ENCODE results near the gene COL23A1.
A peak's percentile ranks its signal among the peaks of the same experiment; 100 is the strongest.
"Not testable (repeated sequence)": the region's sequence is repeated elsewhere in the genome, so short reads cannot be mapped to it uniquely, and the experiment has no call there.

The COL23A1 gene

DNA sequence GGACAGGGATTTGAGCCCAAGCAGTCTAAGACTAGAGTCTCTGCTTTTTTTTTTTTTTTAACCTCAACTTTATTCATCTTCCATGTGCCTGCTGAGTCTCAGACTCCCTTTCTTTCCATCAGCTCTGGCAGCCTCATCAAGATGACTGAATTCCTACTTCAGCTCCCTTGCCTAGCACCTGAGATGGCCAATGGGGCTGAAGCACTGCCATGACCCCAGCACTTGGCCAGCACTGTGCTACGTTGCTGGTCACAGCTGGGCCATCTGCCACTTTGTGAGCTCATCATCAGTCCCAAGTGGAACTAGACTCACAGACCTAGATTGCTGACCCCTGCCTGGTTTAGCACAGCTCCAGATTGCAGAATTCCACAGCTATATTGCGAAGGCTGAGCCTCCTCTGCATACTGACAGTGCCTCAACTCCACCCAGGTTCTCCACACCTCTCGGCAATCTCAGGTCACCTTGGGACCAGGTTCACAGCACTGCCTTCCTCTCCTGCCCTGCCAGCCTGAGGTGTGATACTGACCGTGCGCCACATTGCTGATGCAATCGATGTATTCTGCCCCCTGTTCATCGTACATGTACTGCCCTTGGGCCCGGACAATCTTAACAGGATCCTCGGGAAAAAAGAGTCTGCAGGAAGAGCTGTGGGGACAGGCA, 359.2 kb downstream of the COL23A1 start:
- DNase-seq (ENCODE audit: low read depth, low spot score): no peak

DNA sequence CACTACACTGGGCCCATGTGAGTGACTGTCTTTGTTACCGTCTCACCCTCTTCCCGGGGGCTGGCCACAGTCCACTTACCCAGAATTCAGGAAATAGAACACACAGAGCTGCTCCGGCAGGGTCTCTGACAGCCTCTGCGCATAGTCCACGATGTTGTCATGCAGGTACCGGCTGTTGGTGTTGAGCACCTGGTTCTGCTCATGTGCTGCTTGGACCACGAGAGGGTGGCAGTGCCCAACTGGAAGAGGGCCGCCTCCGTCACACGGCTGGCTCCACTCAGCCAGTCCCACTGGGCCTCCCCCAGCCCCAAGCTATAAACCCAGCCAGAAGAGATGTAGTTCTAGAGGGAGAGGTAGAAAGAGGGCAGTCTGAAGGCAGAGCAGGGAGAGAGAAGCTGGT, 360.3 kb downstream of the COL23A1 start:
- no peak for DNase-seq (ENCODE audit: low read depth, low spot score)

DNA sequence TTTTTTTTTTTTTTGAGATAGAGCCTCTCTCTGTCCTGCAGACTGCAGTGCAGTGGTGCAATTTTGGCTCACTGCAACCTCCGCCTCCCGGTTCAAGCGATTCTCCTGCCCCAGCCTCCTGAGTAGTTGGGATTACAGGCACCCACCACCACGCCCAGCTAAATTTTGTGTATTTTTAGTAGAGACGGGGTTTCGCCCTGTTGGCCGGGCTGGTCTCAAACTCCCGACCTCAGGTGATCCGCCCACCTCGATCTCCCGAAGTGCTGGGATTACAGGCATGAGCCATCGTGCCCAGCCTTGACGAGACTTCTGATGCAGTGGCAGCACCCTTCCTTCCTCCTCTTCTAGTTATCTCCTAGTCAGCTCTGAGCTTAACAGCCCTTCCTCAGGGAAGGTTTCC, 361.1 kb downstream of the COL23A1 start:
- not testable (repeated sequence) for DNase-seq (ENCODE audit: low read depth, low spot score)

DNA sequence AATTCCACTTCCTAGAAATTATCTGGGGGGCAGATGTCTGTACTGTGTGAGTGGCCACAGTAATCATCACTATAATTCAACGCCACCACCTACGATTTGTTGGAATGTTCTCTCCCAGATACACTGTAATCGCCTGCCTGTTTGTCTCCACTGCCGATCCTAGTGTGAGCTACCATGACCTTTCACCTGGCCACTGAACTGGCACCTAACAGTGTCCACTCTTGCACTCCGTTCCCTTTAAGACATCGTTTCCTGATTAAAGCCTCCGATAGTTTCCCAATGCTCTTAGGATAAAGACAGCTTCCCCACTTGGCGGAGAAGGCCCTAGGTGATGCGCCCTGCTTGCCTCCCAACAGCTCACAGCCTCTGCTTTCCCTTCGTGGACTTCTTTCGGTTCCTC, 361.6 kb downstream of the COL23A1 start:
- DNase-seq (ENCODE audit: low read depth, low spot score): no peak

DNA sequence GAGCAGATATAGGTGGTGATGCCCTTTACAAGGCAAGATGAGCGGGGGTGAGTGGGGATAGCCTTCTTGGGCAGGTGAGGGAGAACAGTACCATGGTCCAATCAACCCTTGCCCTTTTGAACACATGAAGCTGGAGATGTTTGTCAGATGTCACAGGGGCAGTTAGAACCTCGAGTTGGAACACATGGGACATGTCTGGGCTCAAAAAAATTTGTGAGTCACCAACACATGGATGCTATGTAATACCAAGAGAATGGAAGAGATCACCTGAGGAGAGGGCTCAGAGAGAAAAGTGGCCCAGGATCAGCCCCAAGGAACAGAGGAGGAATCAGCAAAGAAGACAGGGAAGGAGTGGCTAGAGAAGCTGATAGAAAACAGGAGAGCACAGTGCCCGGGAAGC, 362.3 kb downstream of the COL23A1 start:
- DNase-seq (ENCODE audit: low read depth, low spot score): no peak

DNA sequence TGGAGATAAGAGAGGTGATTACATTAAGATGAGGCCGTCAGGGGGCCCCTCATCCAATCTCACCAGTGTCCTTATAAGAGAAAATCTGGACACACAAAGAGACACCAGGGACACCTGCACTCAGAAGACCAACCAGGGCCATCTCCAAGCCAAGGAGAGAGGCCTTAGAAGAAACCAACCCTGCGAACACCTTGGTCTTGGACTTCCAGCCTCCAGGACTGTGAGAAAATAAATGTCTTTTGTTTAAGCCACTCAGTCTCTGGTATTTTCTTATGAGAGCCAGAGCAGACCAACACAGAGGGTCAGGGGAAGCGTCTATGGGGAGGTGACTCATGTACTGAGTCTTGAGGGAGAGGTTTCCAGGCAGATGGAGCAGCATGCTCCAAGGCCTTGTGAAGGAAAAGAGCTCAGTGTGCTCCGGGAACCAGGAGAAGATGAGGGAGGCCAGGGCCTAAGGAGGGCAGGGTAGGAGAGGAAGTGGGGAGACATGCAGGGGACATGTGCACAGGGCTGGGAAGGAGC, 363.0 kb downstream of the COL23A1 start:
- DNase-seq (ENCODE audit: low read depth, low spot score): no peak

DNA sequence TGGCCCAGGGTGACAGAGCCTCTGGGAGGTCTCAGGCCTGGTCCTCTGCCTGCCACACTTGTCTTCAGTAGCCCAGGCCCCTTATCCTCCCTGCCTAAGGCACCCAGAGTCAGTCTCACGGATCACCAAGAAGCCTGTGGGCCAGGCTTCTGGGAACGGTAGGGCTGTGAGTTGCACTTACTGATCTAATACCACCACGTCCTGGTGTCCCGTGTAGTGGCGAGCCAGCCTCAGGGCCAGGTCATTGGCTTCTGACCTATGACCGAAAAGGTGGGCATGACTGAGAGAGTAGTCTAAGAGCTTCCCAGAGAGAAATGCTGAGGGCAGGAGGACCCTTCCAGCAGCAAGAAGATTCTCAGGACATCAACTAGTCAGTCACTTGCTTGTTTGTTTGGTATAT, 365.0 kb downstream of the COL23A1 start:
- DNase-seq (ENCODE audit: low read depth, low spot score): no peak

DNA sequence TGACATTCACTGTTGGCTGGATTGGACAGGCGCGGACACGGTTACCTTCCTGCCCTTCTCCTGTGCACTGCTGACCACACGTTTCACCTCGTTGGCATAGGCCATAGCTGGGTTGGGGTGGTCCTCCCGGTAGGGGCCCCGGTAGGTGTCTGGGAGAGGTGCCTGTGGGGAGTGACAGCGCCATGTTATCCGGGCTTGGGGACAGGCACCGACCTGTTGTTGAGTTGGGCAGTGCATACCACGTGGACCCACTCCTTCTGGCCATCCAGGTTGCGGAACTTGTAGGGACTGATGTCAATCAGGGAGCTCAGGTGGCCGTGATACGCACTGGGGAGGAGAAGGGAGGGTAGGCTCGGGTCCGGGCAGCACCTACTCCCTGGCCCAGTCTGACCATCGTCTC, 365.8 kb downstream of the COL23A1 start:
- no peak for DNase-seq (ENCODE audit: low read depth, low spot score)

DNA sequence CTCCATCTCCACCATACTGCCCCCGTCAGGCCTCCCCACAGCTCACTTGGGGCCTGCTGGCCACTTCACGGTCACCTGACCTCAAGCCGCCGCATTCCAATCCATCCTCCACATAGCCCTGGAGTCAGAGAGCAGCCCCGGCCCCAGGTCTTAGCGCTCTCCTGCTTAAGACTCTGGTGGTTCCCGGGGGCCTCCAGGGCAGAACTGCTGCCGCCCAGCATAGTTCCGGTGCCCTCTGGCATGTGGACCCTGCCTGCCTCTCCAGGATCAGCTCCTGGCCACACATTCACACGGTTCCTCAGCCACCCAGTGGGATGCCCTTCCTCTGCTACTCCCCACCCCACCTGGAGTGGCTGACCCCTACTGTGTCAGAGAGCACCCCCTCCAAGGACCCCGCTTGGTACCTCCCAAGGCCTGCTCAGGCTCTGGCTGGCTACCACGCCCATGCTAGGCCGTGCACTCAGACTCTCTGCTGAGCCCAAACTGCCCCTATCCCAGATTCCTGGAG, 366.3 kb downstream of the COL23A1 start:
- peak; percentile 45 for DNase-seq (ENCODE audit: low read depth, low spot score)

DNA sequence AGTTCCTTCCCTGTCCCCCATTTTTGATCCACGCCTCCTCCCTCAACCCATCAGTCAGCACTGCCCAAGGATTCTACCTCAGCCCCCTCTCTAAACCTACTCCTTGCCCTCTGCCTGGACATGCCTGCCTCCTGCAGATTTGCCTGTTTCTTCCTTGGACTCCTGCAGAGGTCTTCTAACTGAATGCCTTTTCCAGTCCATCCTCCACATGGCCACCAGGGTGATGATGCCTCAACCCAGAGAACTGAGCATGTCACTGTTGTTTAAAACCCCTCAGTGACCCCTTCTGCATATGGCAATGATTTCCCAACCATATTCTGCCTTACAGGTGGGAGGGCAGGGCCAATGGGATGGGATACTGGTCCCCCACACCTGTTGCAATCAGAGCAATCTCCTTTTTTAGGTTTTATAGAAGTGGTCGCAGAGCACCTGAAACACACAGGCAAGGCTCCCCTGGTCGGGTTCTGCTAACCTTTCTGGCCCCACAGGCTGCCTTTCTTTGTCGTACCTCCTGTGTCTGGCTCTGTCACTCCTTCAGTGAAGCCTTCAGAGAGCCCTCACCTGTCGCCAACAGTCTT, 366.9 kb downstream of the COL23A1 start:
- no peak for DNase-seq (ENCODE audit: low read depth, low spot score)

DNA sequence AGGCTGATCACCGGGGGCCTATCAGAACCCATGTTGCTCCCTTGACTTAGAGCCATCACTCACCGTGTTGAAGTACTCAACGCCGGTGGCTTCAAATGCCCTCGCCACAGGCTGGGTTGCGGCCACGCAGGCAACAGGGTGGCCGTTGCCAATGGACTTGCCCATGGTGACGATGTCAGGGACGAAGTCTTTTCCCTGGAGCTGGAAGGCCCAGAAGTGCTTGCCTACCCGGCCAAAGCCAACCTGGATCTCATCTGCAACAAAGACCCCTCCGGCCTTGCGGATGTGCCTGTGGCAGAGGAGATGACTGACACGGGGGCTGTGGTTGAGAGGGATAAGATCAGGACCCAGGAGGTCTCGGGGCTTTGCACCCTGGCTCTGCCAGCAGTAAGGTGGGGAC, 367.9 kb downstream of the COL23A1 start:
- DNase-seq (ENCODE audit: low read depth, low spot score): no peak

DNA sequence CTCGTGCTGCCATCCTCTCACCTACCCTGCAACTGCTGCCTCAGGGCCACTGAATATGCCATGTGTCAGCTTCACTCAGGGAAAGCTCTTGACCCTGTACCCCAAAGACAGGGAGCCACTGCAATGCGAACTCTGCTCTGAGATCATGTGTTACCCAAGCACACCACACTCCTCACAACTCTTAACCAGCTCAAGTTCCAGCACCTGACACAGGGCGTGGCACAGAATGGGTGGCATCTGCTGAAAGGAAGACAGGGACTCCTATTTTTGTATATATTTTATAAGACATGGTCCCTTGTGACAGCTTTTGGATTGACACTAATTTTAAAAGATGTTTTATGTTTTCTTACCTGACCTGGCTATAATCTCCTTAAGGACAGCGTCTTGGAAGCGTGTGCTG, 368.3 kb downstream of the COL23A1 start:
- no peak for DNase-seq (ENCODE audit: low read depth, low spot score)

DNA sequence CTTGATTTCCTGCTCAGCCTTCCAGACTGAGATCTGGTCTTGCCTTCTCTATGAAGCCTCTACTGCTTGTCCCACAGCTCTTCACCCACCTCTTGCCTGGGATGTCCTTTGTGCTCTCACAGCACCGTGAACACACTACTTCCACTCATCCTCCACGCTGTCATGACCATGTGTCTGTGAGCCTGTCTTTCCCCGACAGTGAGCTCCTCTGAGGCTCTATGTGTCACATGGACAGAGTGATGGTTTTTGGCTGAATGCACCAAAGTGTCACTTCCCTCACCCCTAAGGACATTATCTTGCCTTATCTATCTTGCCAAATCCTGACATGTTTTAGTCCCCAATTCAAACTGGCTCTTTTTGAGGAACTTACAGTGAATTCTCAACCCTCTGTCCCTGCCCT, 368.9 kb downstream of the COL23A1 start:
- DNase-seq (ENCODE audit: low read depth, low spot score): no peak

DNA sequence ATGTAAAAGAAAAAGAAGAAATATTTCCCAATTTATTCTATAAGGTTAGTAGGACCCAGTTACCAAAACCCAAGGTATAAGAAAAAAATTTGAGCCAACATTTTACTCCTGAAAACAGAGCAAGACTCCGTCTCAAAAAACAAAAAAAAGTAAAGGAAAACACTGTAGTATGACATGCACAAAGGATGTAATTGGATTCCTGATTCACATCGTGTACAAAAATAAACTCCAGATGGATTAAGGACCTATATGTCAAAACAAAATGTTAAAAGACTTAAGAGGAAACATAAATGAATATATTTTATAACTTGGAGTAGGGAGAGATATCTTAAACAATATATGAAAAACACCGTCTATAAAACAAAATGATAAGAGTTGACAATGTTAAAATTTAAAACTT, 371.4 kb downstream of the COL23A1 start:
- DNase-seq (ENCODE audit: low read depth, low spot score): no peak

DNA sequence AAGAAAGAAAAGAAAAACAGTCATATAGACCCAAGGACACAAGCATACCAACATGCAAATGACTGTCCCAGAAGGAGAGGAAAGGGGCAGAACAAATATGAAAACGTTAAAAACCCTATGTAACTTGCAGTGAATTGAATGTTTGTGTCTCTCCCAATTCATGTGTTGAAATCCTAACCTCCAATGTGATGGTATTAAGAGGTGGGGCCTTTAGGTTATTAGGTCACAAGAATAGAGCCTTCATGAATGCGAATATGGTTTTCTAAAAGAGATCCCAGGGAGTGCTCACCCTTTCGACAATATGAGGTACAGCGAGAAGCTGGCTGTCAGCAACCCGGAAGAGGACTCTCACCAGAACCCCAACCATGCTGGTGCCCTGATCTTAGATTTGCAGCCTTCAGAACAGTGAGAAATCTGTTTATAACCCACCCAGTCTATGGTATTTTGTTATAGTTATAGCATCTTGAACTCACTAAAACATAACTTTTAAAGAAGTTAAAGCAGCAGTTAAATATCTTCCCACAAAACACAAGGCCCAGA, 371.9 kb downstream of the COL23A1 start:
- DNase-seq (ENCODE audit: low read depth, low spot score): no peak

DNA sequence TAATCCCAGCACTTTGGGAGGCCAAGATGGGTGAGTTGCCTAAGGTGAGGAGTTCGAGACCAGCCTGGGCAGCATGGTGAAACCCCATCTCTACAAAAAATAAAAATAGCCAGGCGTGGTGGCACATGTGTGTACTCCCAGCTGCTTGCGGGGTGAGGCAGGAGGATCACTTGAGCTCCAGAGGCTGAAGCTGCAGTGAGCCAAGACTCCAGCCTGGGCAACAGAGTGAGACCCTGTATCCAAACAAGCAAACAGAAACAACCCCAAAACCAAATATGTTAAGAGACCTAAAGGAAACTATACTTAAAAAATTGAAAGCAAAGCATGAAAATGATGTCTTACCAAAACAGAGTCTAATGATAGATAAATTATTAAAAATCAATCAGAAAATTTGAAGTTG, 373.4 kb downstream of the COL23A1 start:
- no peak for DNase-seq (ENCODE audit: low read depth, low spot score)

DNA sequence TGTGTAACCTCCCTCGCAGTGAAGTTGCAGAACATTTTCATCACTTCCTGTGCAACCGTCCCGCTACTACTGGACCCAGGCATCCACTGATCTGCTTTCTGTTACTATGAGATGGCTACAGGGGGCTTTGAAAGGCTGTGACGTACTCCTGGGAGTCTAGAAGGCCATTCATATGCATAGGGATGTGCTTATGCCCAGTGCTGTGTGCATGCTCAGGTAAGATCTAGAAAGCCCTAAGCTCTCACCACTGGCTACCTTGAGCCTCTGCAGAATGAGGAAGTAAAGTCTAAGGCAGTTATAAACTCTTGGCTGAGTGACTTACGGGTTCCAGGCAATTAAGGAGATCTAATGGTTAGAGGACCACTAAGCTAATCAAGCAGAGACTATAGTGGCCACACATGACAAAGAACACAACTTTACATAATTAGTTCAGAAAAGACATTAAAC, 374.1 kb downstream of the COL23A1 start:
- no peak for DNase-seq (ENCODE audit: low read depth, low spot score)

DNA sequence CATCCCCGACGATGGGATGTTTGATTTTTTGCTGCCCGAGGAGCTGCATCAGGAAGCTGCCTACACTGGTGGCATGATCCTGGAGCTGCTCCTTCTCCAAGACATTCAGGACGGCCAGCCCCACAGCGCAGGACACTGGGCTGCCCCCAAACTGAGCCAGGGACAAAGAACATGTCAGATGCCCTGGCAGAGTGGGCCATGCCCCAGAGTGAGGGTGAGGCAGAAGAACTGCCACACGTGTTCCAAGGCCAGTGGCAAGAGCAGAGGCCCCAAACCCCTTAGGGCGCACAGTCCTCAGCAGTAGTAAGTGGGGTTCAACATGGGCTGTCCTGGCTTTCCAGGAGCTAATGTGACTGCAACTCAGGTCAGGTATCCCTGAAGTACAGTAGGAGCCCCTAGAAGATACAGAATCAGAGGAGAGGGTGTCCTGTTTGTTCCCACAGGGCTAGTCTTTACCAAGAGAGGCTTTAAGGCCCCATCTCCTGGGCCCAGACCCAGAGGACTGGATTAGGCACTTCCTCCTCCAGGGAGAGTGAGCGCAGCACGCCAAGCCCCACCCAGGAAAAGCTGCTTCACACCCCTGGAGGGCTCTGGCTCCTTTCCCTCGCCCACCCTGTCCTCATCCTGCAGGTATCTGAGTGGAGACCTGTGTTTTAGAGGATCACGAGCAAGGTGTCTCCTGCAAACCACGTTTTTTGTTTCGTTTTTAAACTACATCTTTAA, 374.8 kb downstream of the COL23A1 start:
- DNase-seq (ENCODE audit: low read depth, low spot score): no peak

DNA sequence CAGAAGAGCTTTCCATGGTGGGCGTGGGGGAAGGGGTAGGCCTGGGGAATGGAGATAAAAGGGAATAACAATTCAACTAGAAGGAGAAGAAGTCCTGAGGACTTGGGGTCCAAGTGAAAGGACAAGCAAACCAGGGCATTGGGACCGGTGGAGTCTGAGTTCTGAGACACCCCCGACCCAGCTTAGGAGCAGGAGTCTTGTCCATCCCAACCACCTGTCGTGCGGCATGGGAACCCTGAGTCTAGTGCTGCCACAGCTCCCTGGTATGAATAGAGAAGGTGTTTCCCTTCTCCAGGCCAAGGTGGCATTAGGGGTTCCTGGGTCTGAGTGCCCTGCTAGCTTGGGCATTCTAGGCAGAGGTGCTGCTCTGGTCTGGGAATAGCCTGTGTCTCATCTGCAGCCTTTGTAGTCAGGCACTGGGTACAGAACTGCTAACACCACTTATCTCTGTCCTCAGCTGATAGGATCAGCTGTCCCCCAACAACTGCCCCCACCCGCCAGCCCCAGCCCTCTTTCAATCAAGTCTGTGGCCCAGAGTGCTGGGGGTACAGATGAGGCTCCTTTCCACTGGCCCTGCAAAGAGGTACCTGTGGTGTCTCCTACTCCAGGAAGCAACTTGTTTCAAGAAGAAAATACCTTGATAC, 375.9 kb downstream of the COL23A1 start:
- DNase-seq (ENCODE audit: low read depth, low spot score): no peak

DNA sequence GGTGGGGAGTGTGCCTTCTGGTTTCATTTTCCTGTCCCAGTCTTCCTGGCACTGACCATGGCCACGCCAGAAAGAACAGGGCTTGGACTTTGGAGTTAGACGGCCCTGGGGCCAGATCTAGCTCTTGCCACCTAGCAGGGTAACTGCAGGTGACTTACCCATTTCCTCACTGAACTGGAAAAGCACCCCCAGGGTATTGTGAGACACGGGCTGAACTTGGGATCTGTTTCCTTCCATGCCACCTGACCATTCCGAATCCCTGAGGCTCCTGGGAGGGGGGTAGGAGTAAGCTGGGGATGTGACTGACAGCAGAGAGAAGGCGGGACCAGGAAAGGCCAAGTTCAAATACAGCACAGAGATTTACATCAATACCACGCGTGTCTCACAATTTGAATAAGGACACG, 376.4 kb downstream of the COL23A1 start:
- no peak for DNase-seq (ENCODE audit: low read depth, low spot score)

DNA sequence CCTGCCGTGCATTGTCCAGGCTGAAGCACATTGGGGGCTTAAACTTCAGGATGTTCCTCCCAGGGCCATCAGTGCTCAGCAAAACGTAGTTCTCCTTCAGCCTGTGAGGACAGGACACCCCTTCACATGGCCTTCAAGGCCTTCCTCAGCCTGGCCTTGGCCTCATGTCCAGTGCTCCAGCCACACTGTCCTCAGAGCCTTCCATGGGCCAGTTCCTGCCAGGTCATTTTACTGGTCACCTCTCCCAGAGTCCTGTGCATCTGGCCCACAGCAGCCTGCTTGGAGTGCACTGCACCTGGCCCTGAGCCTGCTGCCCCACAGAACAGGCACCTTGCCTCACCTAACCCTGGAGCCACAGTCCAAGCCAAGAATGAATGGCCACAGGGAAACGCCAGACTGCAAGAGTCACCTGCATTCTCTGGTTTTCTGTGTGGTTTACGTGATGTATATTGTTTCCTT, 377.2 kb downstream of the COL23A1 start:
- no peak for DNase-seq (ENCODE audit: low read depth, low spot score)

Data from iPS DF 19.7 (cell line).